NB4 (cell line): ENCODE data around the gene CPED1.

Source experiments
- CTCF ChIP-seq: IDR thresholded peaks from one replicate; pipeline ENCODE4 v1.5.1; 2012; ENCODE audit warnings: low read depth, low read length
- TF ChIP-seq, protein P1 (sequence below): IDR thresholded peaks from 2 replicates; pipeline ENCODE4 v1.6.1; 2011; ENCODE audit warnings: low read depth, low read length

DNA sequence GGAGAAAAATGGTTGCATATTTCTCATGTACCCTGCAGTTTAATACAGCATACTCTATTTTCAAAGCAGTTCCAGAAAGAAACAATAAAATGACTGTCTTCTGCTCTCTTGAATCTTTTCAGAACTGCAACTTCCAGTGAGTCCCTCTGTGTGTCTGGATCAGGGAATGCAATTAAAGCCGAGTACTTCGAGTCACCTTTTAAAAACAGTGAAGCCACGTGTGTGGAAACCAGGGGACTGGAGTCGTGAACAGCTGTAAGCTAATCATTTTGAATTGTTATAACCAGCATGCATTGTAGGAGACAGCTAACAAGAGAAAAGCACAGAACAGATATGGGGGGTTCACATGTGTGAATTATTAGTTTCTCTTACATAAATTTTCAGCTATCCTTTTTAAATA lies 109.1 kb downstream of the CPED1 start:
- TF ChIP-seq, protein P1, sequence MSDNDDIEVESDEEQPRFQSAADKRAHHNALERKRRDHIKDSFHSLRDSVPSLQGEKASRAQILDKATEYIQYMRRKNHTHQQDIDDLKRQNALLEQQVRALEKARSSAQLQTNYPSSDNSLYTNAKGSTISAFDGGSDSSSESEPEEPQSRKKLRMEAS = no peak
- TF ChIP-seq CTCF = no peak
